ENCODE measurements around the gene FAAP24.
A peak's percentile ranks its signal among the peaks of the same experiment; 100 is the strongest.
"Not testable (repeated sequence)": the region's sequence is repeated elsewhere in the genome, so short reads cannot be mapped to it uniquely, and the experiment has no call there.

FAAP24 gene, protein sequence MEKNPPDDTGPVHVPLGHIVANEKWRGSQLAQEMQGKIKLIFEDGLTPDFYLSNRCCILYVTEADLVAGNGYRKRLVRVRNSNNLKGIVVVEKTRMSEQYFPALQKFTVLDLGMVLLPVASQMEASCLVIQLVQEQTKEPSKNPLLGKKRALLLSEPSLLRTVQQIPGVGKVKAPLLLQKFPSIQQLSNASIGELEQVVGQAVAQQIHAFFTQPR

DNA sequence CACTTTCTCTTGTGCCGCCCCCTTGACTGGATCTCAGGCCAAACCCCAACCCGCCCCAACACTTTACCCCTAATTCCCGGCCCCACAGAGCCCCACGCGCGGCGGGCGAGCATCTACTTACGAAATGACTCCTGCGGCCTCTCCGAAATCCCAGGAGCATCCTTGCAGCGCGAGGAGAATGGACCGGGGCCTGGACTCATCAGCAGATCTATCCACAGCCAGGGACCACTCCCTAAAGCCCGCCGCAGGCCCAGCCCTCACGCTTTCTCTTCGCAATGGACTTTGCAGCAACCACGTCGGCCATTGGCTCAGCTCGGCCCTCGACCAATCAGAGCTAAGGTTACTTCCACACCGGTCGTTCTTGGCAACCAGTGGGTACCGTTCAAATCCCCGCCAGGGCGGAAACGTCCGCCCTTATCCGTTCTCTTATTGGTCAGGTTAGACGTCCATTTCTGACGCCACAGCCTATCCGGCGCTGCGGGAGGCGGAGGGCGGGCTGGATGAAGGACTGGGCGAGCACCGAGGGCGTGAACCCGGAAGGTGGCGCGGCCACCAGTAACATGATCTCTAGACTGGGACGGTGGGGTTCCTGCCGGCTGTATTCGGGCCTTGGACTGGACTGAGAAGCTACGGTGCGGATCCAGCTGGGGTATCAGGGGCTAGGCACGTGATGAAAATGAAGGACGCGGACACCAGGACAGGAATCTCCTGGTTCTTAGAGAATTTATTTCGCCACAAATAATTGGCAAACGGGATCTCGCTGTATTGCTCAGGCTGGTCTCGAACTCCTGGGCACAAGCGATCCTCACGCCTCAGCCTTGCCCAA, at the start of gene FAAP24, which contains the start of gene CEP89:
Gene FAAP24, plus strand, starts transcription at position 528 of the 826 bp plus-strand sequence. CDS start 955 bp downstream, outside the sequence.
Gene CEP89, minus strand, starts transcription at position 244 of the 826 bp plus-strand sequence. Its CDS starts 84 bp downstream, at position 160.
- peak; percentile 99 to 100 for DNase-seq

- DNase-seq = no peak
Observed at GRCh38 chr19:32924200-32924599, 47.8 kb upstream of the FAAP24 start.

GRCh38 chr19:32928806-32929205, 43.2 kb upstream of the FAAP24 start:
- DNase-seq = no peak

GRCh38 chr19:32930567-32930966, 41.5 kb upstream of the FAAP24 start:
- no peak for DNase-seq

DNA sequence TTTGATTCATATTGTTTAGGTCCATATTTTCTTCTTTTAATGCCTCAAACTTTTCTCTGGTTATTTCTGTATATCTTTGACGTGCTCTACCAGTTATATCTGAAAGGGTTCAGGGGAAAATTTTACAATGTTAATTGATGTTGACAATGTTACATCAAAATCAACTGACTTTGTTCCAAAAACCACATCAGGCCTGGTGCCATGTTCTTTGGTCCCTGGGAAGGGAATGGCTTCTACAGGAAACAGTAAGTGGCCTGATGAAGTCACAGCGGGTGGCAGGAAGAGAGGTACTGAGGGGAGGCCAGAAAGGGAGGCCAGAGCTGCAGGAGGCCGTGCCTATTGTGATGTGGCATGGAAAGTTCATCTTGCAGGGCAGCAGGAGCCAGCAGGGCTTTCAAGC, 38.5 kb upstream of the FAAP24 start:
- DNase-seq = no peak

GRCh38 chr19:32935629-32936028, 36.4 kb upstream of the FAAP24 start:
- DNase-seq = no peak

GRCh38 chr19:32936065-32936464, 36.0 kb upstream of the FAAP24 start:
- DNase-seq = no peak

GRCh38 chr19:32941273-32941672, 30.8 kb upstream of the FAAP24 start:
- not testable (repeated sequence) for DNase-seq

GRCh38 chr19:32945260-32945659, 26.8 kb upstream of the FAAP24 start:
- DNase-seq = no peak

GRCh38 chr19:32966750-32967149, 5.3 kb upstream of the FAAP24 start:
- DNase-seq = no peak

- DNase-seq = no peak
Observed at GRCh38 chr19:32969549-32969948, 2.5 kb upstream of the FAAP24 start.

DNA sequence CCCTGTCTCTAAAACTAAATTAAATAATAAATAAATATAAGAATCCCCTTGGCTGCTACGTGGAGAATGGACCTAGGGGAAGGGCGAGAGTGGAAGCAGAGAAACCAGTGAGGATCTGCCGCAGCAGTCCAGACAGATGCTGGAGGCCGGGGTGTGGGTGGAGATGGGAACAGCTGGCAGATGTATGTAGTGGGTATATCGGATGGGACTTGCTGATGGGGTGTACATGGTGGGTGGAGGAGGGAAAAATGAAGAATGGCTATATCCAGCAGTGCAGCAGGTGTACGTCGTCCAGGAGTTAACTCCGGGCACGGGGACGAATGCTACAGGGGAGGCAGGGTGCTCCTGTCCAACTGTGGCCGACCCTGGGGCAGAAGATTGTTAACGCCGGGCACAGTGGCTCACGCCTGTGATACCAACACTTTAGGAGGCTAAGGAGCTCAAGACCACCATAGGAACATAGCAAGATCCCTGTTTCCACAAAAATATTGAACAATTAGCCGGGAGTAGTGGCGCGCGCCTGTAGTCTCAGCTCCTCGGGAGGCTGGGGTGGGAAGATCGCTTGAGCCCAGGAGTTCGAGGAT, 938 bp upstream of the FAAP24 start:
- DNase-seq = no peak

DNA sequence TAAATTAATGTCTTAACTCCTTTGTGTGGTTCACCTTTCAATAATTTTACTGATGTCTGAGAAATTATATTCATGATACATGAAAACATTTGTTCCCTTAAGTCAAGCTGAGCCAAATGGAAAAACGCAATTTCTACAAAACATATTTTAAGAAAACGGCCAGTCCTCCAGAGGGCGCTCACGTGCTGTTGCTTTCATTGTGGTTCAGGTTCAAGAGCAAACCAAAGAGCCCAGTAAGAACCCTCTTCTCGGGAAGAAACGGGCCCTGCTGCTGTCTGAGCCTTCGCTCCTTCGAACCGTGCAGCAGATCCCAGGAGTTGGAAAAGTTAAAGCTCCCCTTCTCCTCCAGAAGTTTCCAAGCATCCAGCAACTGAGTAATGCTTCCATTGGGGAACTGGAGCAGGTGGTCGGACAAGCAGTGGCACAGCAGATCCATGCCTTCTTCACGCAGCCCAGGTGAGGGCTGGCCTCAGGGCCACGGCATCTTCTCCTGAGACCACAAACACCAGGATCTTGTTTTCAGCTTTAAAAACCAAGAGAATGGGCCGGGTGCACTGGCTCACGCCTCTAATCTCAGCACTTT, 4.3 kb downstream of the FAAP24 start:
- DNase-seq = peak; percentile 50 to 69

- no peak for DNase-seq
Observed at GRCh38 chr19:32977280-32977679, 5.2 kb downstream of the FAAP24 start.

DNA sequence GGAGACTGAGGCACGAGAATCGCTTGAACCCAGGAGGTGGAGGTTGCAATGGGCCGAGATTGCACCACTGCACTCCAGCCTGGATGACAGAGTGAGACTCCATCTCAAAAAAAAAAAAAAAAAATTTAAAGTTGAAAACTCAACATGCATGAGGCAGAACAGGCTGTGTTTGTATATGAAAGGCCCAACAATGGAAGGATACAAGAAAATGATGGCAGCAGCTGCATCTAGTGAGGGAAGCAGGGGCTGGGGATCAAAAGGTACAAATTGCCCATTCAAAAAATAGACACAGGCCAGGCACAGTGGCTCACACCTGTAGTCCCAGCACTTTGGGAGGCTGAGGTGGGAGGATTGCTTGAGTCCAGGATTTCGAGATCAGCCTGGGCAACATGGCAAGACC, 5.8 kb downstream of the FAAP24 start:
- DNase-seq = not testable (repeated sequence)

GRCh38 chr19:32979807-32980206, 7.8 kb downstream of the FAAP24 start:
- DNase-seq = not testable (repeated sequence)

GRCh38 chr19:32982488-32982887, 10.4 kb downstream of the FAAP24 start:
- DNase-seq = not testable (repeated sequence)

- DNase-seq = not testable (repeated sequence)
Observed at GRCh38 chr19:32988254-32988653, 16.2 kb downstream of the FAAP24 start.

GRCh38 chr19:32988724-32989123, 16.7 kb downstream of the FAAP24 start:
- DNase-seq = no peak

- not testable (repeated sequence) for DNase-seq
Observed at GRCh38 chr19:32995966-32996365, 23.9 kb downstream of the FAAP24 start.

DNA sequence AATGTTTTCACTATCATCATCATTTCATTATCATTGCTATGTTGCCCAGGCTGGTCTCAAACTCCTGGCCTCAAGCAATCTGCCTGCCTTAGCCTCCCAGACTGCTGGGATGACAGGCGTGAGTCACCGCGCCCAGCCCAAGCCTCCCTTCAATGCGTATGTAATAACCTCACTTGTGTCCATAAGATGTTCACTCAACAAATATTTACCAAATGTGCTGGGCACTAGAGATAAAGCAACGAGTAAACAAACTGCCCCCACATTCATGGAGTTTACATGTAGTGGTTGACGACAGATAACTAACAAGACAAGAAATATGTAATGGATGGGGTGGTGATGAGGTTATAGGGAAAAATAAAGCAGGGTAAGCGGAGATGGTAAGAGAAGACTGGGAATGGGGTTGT, 25.0 kb downstream of the FAAP24 start:
- not testable (repeated sequence) for DNase-seq

GRCh38 chr19:32997716-32998355, 25.8 kb downstream of the FAAP24 start:
- DNase-seq = no peak

DNA sequence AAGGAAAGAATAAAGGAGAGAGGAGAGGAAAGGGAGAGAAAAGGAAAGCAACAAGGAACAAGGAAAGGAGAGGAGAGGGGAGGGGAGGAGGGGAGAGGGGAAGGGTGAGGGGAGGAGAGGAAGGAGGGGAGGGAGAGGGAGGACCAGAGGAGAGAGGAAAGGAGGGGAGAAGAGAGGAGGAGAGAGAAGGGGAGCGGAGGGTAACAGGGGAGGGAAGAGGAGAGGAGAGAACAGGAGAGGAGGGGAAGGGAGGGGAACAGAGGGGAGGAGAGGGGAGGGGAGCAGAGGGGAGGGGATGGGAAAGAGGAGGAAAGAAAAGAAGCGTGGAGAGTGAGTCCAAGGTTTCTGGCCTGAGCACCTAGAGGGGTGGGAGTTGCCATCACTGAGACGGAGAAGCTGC, 26.7 kb downstream of the FAAP24 start:
- DNase-seq = no peak

Measured in CD4-positive, alpha-beta T cell treated with Interleukin-1 beta for 1 hour (primary cell).